Measurements from ENCODE around the gene RPS21.

GRCh38 chr20:62368392-62368975 lies 18.4 kb upstream of the RPS21 start:
- TF ChIP-seq ARNTL (CRISPR knock-in tag; IDR thresholded peaks at IDR 0.05; ENCODE audit: borderline replicate concordance, low read depth) = no peak
- TF ChIP-seq ZFP3 (CRISPR knock-in tag; IDR thresholded peaks at IDR 0.05) = no peak

All from SK-N-SH treated with all-trans-retinoic acid at 6 μM for 48 hours (cell line).